ENCODE data around the gene GABRR3. TPM values are rescaled to one million over a fixed set of nuclear protein-coding genes. Genes with fewer than 3 reads are reported as not detected.

The GABRR3 gene
- total and polyA plus RNA-seq, 12 donors = not detected

- H3K36me3 ChIP-seq = no peaks in the 10 kb centered on the region
- 80 to 82% methylated on average over 4 of the region's 4 CpGs for WGBS, 2 donors
- ATAC-seq (no peak), DNase-seq (no peak)
- H3K9me3 ChIP-seq = no peaks in the 10 kb centered on the region
- no peak overlapping the region for H3K27ac ChIP-seq
- TF ChIP-seq CTCF (IDR thresholded peaks at IDR 0.05) = no peak
- intact Hi-C loops (cut with DNase I) = no loop called here
- no peaks in the 10 kb centered on the region for H3K4me1 ChIP-seq
- no peaks in the 10 kb centered on the region for H3K27me3 ChIP-seq
- no peak overlapping the region for H3K4me3 ChIP-seq
These were observed 38.1 kb downstream of the GABRR3 start for GRCh38 chr3:97996988-97997387.

GRCh38 chr3:97994328-97994945 lies 40.7 kb downstream of the GABRR3 start:
- WGBS, 2 donors = 83 to 84% methylated on average over 2 of the region's 2 CpGs
- no peak for DNase-seq
- Histone ChIP-seq H3K27ac (no peak overlapping the region), H3K4me3 (no peak overlapping the region), H3K9me3 (no peaks in the 10 kb centered on the region), H3K36me3 (no peaks in the 10 kb centered on the region), H3K27me3 (no peaks in the 10 kb centered on the region), H3K4me1 (no peaks in the 10 kb centered on the region)
- no peak for TF ChIP-seq CTCF (IDR thresholded peaks at IDR 0.05)
- no peak for ATAC-seq
- intact Hi-C loops (cut with DNase I) = no loop called here

GRCh38 chr3:97993526-97993925 lies 41.6 kb downstream of the GABRR3 start:
- ATAC-seq = no peak
- intact Hi-C loops (cut with DNase I) = no loop called here
- 71 to 77% methylated on average over 2 of the region's 2 CpGs for WGBS, 2 donors

GRCh38 chr3:97992547-97993173 lies 42.5 kb downstream of the GABRR3 start:
- no peaks in the 10 kb centered on the region for H3K4me1 ChIP-seq
- DNase-seq (no peak), ATAC-seq (no peak)
- 95 to 98% methylated on average over 2 of the region's 2 CpGs for WGBS, 2 donors
- no peaks in the 10 kb centered on the region for H3K36me3 ChIP-seq
- no peaks in the 10 kb centered on the region for H3K27me3 ChIP-seq
- no peaks in the 10 kb centered on the region for H3K9me3 ChIP-seq
- no peak for TF ChIP-seq CTCF (IDR thresholded peaks at IDR 0.05)
- H3K27ac ChIP-seq = no peak overlapping the region
- intact Hi-C loops (cut with DNase I) = no loop called here
- H3K4me3 ChIP-seq = no peak overlapping the region

More at GRCh38 chr3:97993526-97993925, 41.6 kb downstream of the GABRR3 start:
- Histone ChIP-seq H3K4me3 (no peak overlapping the region), H3K27me3 (no peaks in the 10 kb centered on the region), H3K9me3 (no peaks in the 10 kb centered on the region), H3K4me1 (no peaks in the 10 kb centered on the region), H3K27ac (no peak overlapping the region), H3K36me3 (no peaks in the 10 kb centered on the region)
- no peak for TF ChIP-seq CTCF (IDR thresholded peaks at IDR 0.05)
- no peak for DNase-seq
